HepG2 (cell line): ENCODE measurements around the gene RGS1.

Experiments
- CTCF ChIP-seq: sonication (generic); formaldehyde crosslinking; IDR thresholded peaks from 2 replicates; pipeline ENCODE4 v1.5.0; 2020; ENCODE audit warnings: mild to moderate bottlenecking, missing genetic modification reagents, moderate library complexity
- RAD21 ChIP-seq: fragments of 450-650 bp; formaldehyde crosslinking; IDR thresholded peaks from 2 replicates; pipeline ENCODE4 v1.5.0; 2020; ENCODE audit warnings: mild to moderate bottlenecking
- RAD51 ChIP-seq: fragments of 450-650 bp; IDR thresholded peaks from 2 replicates; pipeline ENCODE4 v1.6.1; 2016; ENCODE audit warnings: borderline replicate concordance
- ZMYM4 ChIP-seq: sonication (generic); formaldehyde crosslinking; IDR thresholded peaks from 2 replicates; pipeline ENCODE4 v1.8.1; 2023; ENCODE audit warnings: mild to moderate bottlenecking, missing genetic modification reagents
- ZNF383 ChIP-seq: sonication (generic); formaldehyde crosslinking; IDR thresholded peaks from 2 replicates; pipeline ENCODE4 v1.4.0; 2020; ENCODE audit warnings: missing genetic modification reagents, mild to moderate bottlenecking, borderline replicate concordance
- TF ChIP-seq, protein P1 (sequence below): sonication (generic); formaldehyde crosslinking; IDR thresholded peaks from 2 replicates; pipeline ENCODE4 v1.4.0; 2020; ENCODE audit warnings: low read depth, mild to moderate bottlenecking, missing genetic modification reagents

DNA sequence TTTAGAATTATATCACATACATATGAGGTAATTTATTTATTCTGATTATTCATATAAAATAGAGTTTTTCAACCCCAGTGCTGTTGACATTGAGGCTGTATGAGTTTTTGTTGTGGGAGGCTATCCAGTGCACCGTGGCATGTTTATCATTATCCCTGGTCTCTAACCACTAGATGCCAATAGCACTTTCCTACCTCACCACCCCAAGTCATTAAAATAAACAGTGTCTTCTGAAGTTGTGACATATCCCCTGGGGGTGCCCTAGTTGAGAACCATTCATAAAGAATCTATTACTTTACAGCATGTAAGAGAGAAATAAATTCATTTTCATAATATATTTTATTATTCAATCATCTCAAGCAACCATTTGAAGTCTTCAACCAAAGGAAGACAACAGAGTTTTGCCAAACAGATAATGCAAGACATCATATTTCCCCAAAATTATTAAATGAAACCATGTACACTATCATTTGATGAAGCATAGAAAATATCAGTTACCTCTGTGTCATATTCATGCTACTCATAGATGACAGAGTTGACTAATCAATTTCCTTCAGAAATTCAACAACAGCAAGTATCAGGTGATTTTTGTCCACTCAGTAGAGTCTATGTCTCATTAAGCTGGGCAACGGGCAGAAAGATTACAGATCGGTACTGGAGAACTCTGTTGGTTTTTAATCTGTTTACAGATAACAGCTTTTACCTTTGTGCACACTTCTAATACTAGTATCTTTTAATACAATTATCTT, 39.5 kb upstream of the RGS1 start:
- TF ChIP-seq CTCF (no peak), ZMYM4 (CRISPR knock-in tag) (no peak), RAD51 (no peak), ZNF383 (CRISPR knock-in tag) (no peak), RAD21 (no peak)
- TF ChIP-seq, protein P1, sequence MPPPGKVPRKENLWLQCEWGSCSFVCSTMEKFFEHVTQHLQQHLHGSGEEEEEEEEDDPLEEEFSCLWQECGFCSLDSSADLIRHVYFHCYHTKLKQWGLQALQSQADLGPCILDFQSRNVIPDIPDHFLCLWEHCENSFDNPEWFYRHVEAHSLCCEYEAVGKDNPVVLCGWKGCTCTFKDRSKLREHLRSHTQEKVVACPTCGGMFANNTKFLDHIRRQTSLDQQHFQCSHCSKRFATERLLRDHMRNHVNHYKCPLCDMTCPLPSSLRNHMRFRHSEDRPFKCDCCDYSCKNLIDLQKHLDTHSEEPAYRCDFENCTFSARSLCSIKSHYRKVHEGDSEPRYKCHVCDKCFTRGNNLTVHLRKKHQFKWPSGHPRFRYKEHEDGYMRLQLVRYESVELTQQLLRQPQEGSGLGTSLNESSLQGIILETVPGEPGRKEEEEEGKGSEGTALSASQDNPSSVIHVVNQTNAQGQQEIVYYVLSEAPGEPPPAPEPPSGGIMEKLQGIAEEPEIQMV (CRISPR knock-in tag) = no peak
